Stomach (tissue), 4 donors: ENCODE measurements around the gene ARHGAP40.

Experiments
- POLR2A ChIP-seq, 4 donors: fragments of 450-650 bp; IDR thresholded peaks; one replicate each; pipeline ENCODE4 v1.6.1; 2016; ENCODE audit warnings: antibody characterized with exemption in 4 of 4, control low read depth in 2 of 4, mild to moderate bottlenecking in 1 of 4, moderate library complexity in 1 of 4
- POLR2AphosphoS5 ChIP-seq, 3 donors: sonication (generic); formaldehyde crosslinking; IDR thresholded peaks; one replicate each; pipeline ENCODE4 v1.6.1; 2016; ENCODE audit warnings: antibody characterized with exemption in 3 of 3
- TF ChIP-seq, protein P1 (sequence below), 7 experiments: fragments of 450-650 bp in 4 of 7; fragments of 200-600 bp in 3 of 7; sonication (generic) in 3 of 7; IDR thresholded peaks; one replicate each; pipeline ENCODE4 v1.5.1; 2016 to 2019; ENCODE audit warnings: antibody characterized with exemption in 7 of 7, control low read depth in 2 of 7, mild to moderate bottlenecking in 1 of 7

DNA sequence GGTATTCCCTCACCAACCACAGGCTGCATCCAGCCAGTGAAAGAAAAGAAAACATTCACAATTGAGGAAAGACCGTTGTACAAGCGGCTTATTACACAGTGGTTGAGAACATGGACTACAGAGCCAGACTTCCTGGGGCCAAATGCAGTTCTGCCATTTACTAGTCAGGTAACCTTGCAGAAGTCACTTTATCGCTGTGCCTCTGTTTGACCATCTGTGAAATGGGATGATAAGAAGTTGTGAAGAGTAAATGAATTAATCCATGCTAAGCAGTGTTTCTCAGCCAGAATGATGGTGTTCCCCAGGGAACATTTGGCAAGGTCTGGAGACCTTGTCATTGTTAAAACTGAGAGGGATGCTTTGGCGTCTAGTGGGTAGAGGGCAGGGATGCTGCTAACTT, 14.8 kb downstream of the ARHGAP40 start:
- TF ChIP-seq, protein P1, sequence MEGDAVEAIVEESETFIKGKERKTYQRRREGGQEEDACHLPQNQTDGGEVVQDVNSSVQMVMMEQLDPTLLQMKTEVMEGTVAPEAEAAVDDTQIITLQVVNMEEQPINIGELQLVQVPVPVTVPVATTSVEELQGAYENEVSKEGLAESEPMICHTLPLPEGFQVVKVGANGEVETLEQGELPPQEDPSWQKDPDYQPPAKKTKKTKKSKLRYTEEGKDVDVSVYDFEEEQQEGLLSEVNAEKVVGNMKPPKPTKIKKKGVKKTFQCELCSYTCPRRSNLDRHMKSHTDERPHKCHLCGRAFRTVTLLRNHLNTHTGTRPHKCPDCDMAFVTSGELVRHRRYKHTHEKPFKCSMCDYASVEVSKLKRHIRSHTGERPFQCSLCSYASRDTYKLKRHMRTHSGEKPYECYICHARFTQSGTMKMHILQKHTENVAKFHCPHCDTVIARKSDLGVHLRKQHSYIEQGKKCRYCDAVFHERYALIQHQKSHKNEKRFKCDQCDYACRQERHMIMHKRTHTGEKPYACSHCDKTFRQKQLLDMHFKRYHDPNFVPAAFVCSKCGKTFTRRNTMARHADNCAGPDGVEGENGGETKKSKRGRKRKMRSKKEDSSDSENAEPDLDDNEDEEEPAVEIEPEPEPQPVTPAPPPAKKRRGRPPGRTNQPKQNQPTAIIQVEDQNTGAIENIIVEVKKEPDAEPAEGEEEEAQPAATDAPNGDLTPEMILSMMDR (IDR thresholded peaks at IDR 0.05): no peak
- no peak for TF ChIP-seq POLR2A (IDR thresholded peaks at IDR 0.05)
- no peak for TF ChIP-seq POLR2AphosphoS5 (IDR thresholded peaks at IDR 0.05)
